Progenitor cell of endocrine pancreas (in vitro differentiated cells): Measurements from ENCODE around the gene KSR2. TPM values are rescaled to one million over a fixed set of nuclear protein-coding genes. Genes with fewer than 3 reads are reported as not detected.

Source experiments
- DNase-seq: peaks from one replicate; pipeline ENCODE4 v3.0.0; 2021; ENCODE audit warnings: low spot score; ENCODE audit not compliant: unreplicated experiment
- H3K27ac Mint-ChIP-seq: 2 replicates; pipeline ENCODE4 v1.8.0; 2021; ENCODE audit warnings: mild to moderate bottlenecking, moderate library complexity, mixed read lengths
- H3K27me3 Mint-ChIP-seq: 2 replicates; pipeline ENCODE4 v1.8.0; 2021; ENCODE audit warnings: mixed read lengths
- H3K36me3 Mint-ChIP-seq: 2 replicates; pipeline ENCODE4 v1.8.0; 2022; ENCODE audit warnings: mixed read lengths; ENCODE audit not compliant: insufficient read depth
- H3K4me1 Mint-ChIP-seq: 2 replicates; pipeline ENCODE4 v1.8.0; 2021; ENCODE audit warnings: low read depth, mixed read lengths
- H3K4me3 Mint-ChIP-seq: 2 replicates; pipeline ENCODE4 v1.8.0; 2021; ENCODE audit warnings: low read depth, mild to moderate bottlenecking, moderate library complexity, mixed read lengths
- H3K9me3 Mint-ChIP-seq: 2 replicates; pipeline ENCODE4 v1.8.0; 2021; ENCODE audit warnings: low read depth, mixed read lengths
- total RNA-seq: library from RNA; stranded (reverse); gene quantifications from 2 replicates; pipeline ENCODE4 v1.2.1, GENCODE V29; 2021
- TF ChIP-seq, protein P1 (sequence below): fragments of 200-600 bp; sonication (generic); IDR thresholded peaks from one replicate; pipeline ENCODE4 v1.5.0; 2021; ENCODE audit warnings: antibody characterized with exemption, mild to moderate bottlenecking; ENCODE audit not compliant: unreplicated experiment

Gene KSR2
- total RNA-seq, 1 donor from 2014 or later, result 1.8 TPM

DNA sequence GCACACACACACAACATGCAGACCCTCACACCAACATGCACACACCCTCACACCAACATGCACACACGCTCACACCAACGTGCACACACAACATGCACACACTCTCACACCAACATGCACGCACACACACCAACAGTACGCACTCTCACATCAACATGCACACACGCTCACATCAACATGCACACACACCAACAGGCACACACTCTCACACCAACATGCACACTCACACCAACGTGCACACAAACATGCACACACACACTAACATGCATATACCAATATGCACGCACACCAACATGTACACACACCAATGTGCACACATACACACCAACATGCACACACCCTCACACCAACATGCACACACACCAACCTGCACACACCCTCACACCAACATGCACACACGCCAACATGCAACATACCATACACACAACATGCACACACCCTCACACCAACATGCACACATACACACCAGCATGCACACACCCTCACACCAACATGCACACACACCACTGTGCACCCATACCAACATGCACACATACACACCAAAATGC is 175.8 kb downstream of the KSR2 start:
- Mint-ChIP-seq H3K4me1 (no peaks in the 10 kb centered on the region), H3K9me3 (no peaks in the 10 kb centered on the region), H3K27ac (no peak overlapping the region), H3K4me3 (no peak overlapping the region), H3K36me3 (no peaks in the 10 kb centered on the region), H3K27me3 (peaks cover 9% of the 10 kb centered on the region)
- TF ChIP-seq, protein P1, sequence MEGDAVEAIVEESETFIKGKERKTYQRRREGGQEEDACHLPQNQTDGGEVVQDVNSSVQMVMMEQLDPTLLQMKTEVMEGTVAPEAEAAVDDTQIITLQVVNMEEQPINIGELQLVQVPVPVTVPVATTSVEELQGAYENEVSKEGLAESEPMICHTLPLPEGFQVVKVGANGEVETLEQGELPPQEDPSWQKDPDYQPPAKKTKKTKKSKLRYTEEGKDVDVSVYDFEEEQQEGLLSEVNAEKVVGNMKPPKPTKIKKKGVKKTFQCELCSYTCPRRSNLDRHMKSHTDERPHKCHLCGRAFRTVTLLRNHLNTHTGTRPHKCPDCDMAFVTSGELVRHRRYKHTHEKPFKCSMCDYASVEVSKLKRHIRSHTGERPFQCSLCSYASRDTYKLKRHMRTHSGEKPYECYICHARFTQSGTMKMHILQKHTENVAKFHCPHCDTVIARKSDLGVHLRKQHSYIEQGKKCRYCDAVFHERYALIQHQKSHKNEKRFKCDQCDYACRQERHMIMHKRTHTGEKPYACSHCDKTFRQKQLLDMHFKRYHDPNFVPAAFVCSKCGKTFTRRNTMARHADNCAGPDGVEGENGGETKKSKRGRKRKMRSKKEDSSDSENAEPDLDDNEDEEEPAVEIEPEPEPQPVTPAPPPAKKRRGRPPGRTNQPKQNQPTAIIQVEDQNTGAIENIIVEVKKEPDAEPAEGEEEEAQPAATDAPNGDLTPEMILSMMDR, result no peak
- no peak for DNase-seq

DNA sequence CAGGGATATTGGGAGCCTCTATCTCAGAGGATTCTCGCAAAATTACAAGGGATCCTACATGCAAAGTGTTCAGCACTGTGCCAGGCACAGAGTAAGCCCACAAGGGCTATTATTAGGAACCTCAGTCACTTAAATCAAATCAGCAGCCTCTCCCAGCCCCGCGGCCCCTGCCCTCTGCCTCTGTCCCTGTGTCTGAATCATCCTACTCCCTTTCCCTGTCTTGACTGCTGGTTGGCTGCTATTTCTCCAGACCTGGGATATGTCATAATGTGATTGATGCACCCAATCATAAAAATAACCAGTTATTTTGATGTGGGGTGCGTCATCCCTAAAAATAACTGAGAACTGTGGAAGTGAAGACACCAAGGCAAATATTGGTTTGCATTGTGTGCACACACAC is 176.3 kb downstream of the KSR2 start:
- Mint-ChIP-seq H3K27me3 (peaks cover 12% of the 10 kb centered on the region), H3K4me1 (no peaks in the 10 kb centered on the region), H3K9me3 (no peaks in the 10 kb centered on the region), H3K27ac (no peak overlapping the region), H3K36me3 (no peaks in the 10 kb centered on the region), H3K4me3 (no peak overlapping the region)
- DNase-seq, result no peak
- TF ChIP-seq, protein P1, result no peak

- Mint-ChIP-seq H3K27me3 (peaks cover 12% of the 10 kb centered on the region), H3K9me3 (no peaks in the 10 kb centered on the region), H3K27ac (no peak overlapping the region), H3K36me3 (no peaks in the 10 kb centered on the region), H3K4me3 (no peak overlapping the region), H3K4me1 (no peaks in the 10 kb centered on the region)
- DNase-seq, result no peak
- TF ChIP-seq, protein P1, result no peak
Measured at GRCh38 chr12:117790948-117791347, 177.8 kb downstream of the KSR2 start.

- Mint-ChIP-seq H3K9me3 (no peaks in the 10 kb centered on the region), H3K27ac (no peak overlapping the region), H3K4me1 (no peaks in the 10 kb centered on the region), H3K36me3 (no peaks in the 10 kb centered on the region), H3K4me3 (no peak overlapping the region), H3K27me3 (peaks cover 12% of the 10 kb centered on the region)
- TF ChIP-seq, protein P1, result no peak
- DNase-seq, result no peak
Measured at GRCh38 chr12:117790198-117790597, 178.6 kb downstream of the KSR2 start.

GRCh38 chr12:117789195-117789912 is 179.4 kb downstream of the KSR2 start:
- H3K27me3 Mint-ChIP-seq, result peaks cover 12% of the 10 kb centered on the region
- no peaks in the 10 kb centered on the region for H3K36me3 Mint-ChIP-seq
- TF ChIP-seq, protein P1, result no peak
- no peaks in the 10 kb centered on the region for H3K9me3 Mint-ChIP-seq
- no peak for DNase-seq
- no peak overlapping the region for H3K27ac Mint-ChIP-seq
- no peak overlapping the region for H3K4me3 Mint-ChIP-seq
- H3K4me1 Mint-ChIP-seq, result no peaks in the 10 kb centered on the region
